RWPE2 (cell line): Measurements from ENCODE around the gene ZNF709.
"Not testable (repeated sequence)": the region's sequence is repeated elsewhere in the genome, so short reads cannot be mapped to it uniquely, and the experiment has no call there.

Experiments
- ATAC-seq: fragments of 200-7000 bp; cut with Tn5 transposase; 3 replicates; pipeline ENCODE4 v1.9.1; 2021; ENCODE audit warnings: low read depth
- DNase-seq: peaks from one replicate; pipeline ENCODE4 v3.0.0-alpha.2; 2020; ENCODE audit warnings: low spot score
- H3K27ac ChIP-seq: fragments of 450-650 bp; 2 replicates; pipeline ENCODE4 v1.5.1; 2017; ENCODE audit warnings: mild to moderate bottlenecking; ENCODE audit not compliant: poor library complexity, severe bottlenecking
- H3K27me3 ChIP-seq: fragments of 250-450 bp; sonication (Bioruptor Pico); 2 replicates; pipeline ENCODE4 v1.5.1; 2021; ENCODE audit warnings: mild to moderate bottlenecking, moderate library complexity; ENCODE audit not compliant: insufficient read depth, poor library complexity, severe bottlenecking
- H3K36me3 ChIP-seq: fragments of 250-450 bp; sonication (Bioruptor Pico); 2 replicates; pipeline ENCODE4 v1.5.1; 2020; ENCODE audit warnings: low read depth, mild to moderate bottlenecking, moderate library complexity
- H3K4me1 ChIP-seq: fragments of 250-450 bp; sonication (Bioruptor Pico); 2 replicates; pipeline ENCODE4 v1.5.1; 2021; ENCODE audit warnings: mild to moderate bottlenecking, moderate library complexity; ENCODE audit not compliant: insufficient read depth, poor library complexity, severe bottlenecking
- H3K4me3 ChIP-seq: fragments of 250-450 bp; sonication (Bioruptor Pico); 2 replicates; pipeline ENCODE4 v1.5.1; 2021; ENCODE audit warnings: mild to moderate bottlenecking, moderate library complexity; ENCODE audit not compliant: severe bottlenecking
- H3K9me3 ChIP-seq: fragments of 250-450 bp; sonication (Bioruptor Pico); 2 replicates; pipeline ENCODE4 v1.5.1; 2021; ENCODE audit warnings: mild to moderate bottlenecking, moderate library complexity; ENCODE audit not compliant: severe bottlenecking
- TF ChIP-seq, protein P1 (sequence below): fragments of 450-650 bp; IDR thresholded peaks from one replicate; pipeline ENCODE4 v1.5.1; 2017; ENCODE audit warnings: mild to moderate bottlenecking, moderate library complexity; ENCODE audit not compliant: poor library complexity, severe bottlenecking

Gene ZNF709

DNA sequence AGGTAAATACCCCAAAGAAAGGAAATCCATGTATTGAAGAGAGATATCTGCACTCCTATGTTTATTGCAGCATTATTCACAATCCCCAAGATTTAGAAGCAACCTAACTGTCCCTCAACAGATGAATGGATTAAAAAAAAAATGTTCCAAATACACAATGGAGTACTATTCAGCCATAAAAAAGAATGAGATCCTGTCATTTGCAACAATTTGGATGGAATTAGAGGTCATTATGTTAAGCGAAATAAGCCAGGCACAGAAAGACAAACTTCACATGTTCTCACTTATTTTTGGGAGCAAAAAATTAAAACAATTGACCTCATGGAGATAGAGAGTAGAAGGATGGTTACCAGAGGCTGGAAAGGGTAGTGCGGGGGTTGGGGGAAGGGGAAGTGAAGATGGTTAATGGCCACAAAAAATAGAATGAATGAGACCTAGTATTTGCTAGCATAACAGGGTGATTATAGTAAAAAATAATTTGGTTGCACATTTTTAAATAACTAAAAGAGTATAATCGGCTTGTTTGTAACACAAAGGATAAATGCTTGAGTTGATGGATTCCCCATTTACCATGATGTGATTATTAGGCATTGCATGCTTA is 9.7 kb upstream of the ZNF709 start:
- Histone ChIP-seq H3K4me1 (peaks cover 3% of the 10 kb centered on the region), H3K9me3 (no peaks in the 10 kb centered on the region), H3K4me3 (no peak overlapping the region), H3K27ac (no peak overlapping the region), H3K27me3 (no peaks in the 10 kb centered on the region), H3K36me3 (no peaks in the 10 kb centered on the region)
- DNase-seq (no peak), ATAC-seq (no peak)
- TF ChIP-seq, protein P1, sequence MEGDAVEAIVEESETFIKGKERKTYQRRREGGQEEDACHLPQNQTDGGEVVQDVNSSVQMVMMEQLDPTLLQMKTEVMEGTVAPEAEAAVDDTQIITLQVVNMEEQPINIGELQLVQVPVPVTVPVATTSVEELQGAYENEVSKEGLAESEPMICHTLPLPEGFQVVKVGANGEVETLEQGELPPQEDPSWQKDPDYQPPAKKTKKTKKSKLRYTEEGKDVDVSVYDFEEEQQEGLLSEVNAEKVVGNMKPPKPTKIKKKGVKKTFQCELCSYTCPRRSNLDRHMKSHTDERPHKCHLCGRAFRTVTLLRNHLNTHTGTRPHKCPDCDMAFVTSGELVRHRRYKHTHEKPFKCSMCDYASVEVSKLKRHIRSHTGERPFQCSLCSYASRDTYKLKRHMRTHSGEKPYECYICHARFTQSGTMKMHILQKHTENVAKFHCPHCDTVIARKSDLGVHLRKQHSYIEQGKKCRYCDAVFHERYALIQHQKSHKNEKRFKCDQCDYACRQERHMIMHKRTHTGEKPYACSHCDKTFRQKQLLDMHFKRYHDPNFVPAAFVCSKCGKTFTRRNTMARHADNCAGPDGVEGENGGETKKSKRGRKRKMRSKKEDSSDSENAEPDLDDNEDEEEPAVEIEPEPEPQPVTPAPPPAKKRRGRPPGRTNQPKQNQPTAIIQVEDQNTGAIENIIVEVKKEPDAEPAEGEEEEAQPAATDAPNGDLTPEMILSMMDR = no peak

DNA sequence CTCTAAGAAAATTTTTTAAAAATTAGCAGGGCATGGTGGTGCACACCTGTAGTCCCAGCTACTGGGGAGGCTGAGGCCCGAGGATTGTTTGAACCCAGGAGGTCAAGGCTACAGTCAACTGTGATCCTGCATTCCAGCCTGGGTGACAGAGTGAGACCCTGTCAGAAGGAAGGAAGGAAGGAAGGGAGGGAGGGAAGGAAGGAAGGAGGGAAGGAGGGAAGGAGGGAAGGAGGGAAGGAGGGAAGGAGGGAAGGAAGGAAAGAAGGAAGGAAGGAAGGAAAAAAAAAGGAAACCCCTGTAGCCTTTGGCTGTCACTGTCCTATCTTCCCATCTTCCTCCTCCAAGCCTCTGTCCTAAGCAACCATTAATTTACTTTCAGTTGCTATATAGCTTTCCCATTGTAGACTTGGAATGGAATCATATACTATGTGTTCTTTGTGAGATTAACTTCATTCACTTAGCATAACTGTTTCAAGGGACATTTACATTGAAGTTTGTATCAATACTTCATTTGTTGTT is 1.7 kb upstream of the ZNF709 start:
- H3K9me3 ChIP-seq, H3K4me3 ChIP-seq, H3K27me3 ChIP-seq, ATAC-seq, H3K36me3 ChIP-seq, H3K4me1 ChIP-seq, DNase-seq, H3K27ac ChIP-seq: not testable (repeated sequence)

DNA sequence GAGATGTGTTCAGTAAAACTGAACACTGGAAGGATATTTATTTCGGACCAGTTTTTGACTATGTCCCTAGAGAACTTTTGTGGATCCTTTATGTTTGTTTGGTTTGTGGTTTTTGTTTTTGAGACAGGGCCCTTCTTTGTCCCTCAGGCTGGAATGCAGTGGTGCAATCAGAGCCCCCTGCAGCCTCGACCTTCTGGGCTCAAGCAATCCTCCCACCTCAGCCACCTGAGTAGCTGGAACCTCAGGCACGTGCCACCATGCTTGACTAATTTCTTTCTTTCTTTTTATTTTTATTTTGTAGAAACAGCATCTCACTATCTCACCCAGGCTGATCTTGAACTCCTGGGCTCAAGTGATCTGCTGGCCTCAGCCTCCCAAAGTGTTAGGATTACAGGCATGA is 955 bp upstream of the ZNF709 start:
- TF ChIP-seq, protein P1 = no peak
- Histone ChIP-seq H3K36me3 (no peaks in the 10 kb centered on the region), H3K4me1 (no peaks in the 10 kb centered on the region), H3K9me3 (no peaks in the 10 kb centered on the region), H3K27me3 (no peaks in the 10 kb centered on the region), H3K4me3 (no peak overlapping the region), H3K27ac (no peak overlapping the region)
- ATAC-seq (no peak), DNase-seq (no peak)

DNA sequence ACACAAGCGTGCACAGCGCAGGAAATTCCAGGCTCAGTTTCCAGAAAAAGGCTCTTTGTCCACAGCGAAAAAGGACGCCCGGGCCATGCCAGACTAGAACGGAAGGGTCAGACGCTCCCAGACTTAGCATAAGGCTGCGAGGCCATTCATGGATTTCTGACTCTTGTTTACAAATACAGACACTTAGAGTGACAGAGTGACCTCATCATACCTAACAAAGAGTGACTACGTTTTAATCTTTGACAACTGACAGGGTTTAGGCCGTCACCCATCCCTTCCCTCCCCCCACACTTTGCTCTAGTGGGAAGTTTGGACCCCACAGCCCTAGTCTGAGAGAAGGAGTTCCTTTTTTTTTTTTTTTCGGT is 418 bp upstream of the ZNF709 start:
- DNase-seq (no peak), ATAC-seq (peak; percentile 38)
- Histone ChIP-seq H3K27me3 (no peaks in the 10 kb centered on the region), H3K4me1 (no peaks in the 10 kb centered on the region), H3K9me3 (no peaks in the 10 kb centered on the region), H3K36me3 (no peaks in the 10 kb centered on the region), H3K4me3 (peak overlapping the region; percentile 81), H3K27ac (no peak overlapping the region)
- TF ChIP-seq, protein P1 = no peak

DNA sequence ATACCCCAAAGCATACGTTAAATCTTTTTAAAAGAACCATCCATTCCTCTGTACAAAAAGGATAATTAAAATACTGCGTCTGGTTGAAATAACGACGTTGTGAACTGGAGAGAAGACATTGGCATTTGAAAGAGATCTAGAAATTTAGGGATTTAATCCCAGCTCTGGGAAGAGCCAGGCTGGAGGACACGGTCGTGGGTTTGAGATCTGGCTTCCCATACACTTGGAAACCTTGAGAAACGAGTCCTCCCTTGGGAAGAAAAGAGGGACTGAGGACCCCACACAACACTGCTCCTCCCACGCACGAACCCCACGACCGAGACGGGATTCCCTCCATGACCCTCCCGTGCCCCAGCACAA is 625 bp downstream of the ZNF709 start:
- H3K9me3 ChIP-seq = no peaks in the 10 kb centered on the region
- H3K27ac ChIP-seq = no peak overlapping the region
- DNase-seq (no peak), ATAC-seq (no peak; the same call in 2 of the 3 replicates)
- H3K4me3 ChIP-seq = peak overlapping the region; percentile 81
- TF ChIP-seq, protein P1 = no peak
- H3K4me1 ChIP-seq = no peaks in the 10 kb centered on the region
- H3K27me3 ChIP-seq = no peaks in the 10 kb centered on the region
- H3K36me3 ChIP-seq = no peaks in the 10 kb centered on the region
